IMR-90 (cell line): ENCODE measurements around the gene ADAMTSL5.

Experiments used
- BHLHE40 ChIP-seq: fragments of 150-350 bp; IDR thresholded peaks from 2 replicates; pipeline ENCODE4 v1.6.1; 2016; ENCODE audit warnings: mild to moderate bottlenecking, low read depth, low read length
- CEBPB ChIP-seq: IDR thresholded peaks from 2 replicates; pipeline ENCODE4 v1.6.1; 2012; ENCODE audit warnings: low read depth, low read length, improper control_type of control experiment
- CHD1 ChIP-seq: IDR thresholded peaks from 2 replicates; pipeline ENCODE4 v1.6.1; 2012; ENCODE audit warnings: low read depth, low read length, improper control_type of control experiment
- CTCF ChIP-seq: conservative IDR thresholded peaks from 2 replicates; pipeline ENCODE4 v1.5.1; 2012; ENCODE audit warnings: mild to moderate bottlenecking, low read depth, low read length, improper control_type of control experiment
- ELK1 ChIP-seq: fragments of 150-350 bp; IDR thresholded peaks from 2 replicates; pipeline ENCODE4 v1.6.1; 2016; ENCODE audit warnings: low read depth, mild to moderate bottlenecking, low read length, moderate library complexity, borderline replicate concordance
- MAFK ChIP-seq: IDR thresholded peaks from 2 replicates; pipeline ENCODE4 v1.6.1; 2012; ENCODE audit warnings: low read depth, low read length, improper control_type of control experiment
- MAZ ChIP-seq: IDR thresholded peaks from 2 replicates; pipeline ENCODE4 v1.6.1; 2012; ENCODE audit warnings: low read depth, mild to moderate bottlenecking, low read length, improper control_type of control experiment, moderate library complexity, borderline replicate concordance
- MXI1 ChIP-seq: IDR thresholded peaks from 2 replicates; pipeline ENCODE4 v1.6.1; 2012; ENCODE audit warnings: low read depth, mild to moderate bottlenecking, low read length, moderate library complexity, borderline replicate concordance
- NFE2L2 ChIP-seq: fragments of 150-350 bp; IDR thresholded peaks from 2 replicates; pipeline ENCODE4 v1.6.1; 2016; ENCODE audit warnings: low read depth, mild to moderate bottlenecking, low read length
- POLR2A ChIP-seq: IDR thresholded peaks from 2 replicates; pipeline ENCODE4 v1.6.1; 2012; ENCODE audit warnings: mild to moderate bottlenecking, low read depth, low read length
- RAD21 ChIP-seq: IDR thresholded peaks from 2 replicates; pipeline ENCODE4 v1.6.1; 2012; ENCODE audit warnings: low read length, improper control_type of control experiment
- RFX5 ChIP-seq: IDR thresholded peaks from 2 replicates; pipeline ENCODE4 v1.8.0; 2012; ENCODE audit warnings: low read depth, mild to moderate bottlenecking, low read length, moderate library complexity
- SMC3 ChIP-seq: fragments of 150-350 bp; IDR thresholded peaks from 2 replicates; pipeline ENCODE4 v1.6.1; 2016; ENCODE audit warnings: low read depth, mild to moderate bottlenecking, antibody characterized with exemption, low read length, moderate library complexity
- USF2 ChIP-seq: fragments of 150-350 bp; IDR thresholded peaks from 2 replicates; pipeline ENCODE4 v1.6.1; 2017; ENCODE audit warnings: mild to moderate bottlenecking, antibody characterized with exemption, low read length, low read depth

- TF ChIP-seq NFE2L2: no peak
- no peak for TF ChIP-seq CTCF
- no peak for TF ChIP-seq RFX5
- TF ChIP-seq POLR2A: no peak
- TF ChIP-seq USF2: no peak
- TF ChIP-seq MXI1: no peak
- 0 out of 2 replicates have a peak, but pooled peaks have one; percentile 29 for TF ChIP-seq BHLHE40
- no peak for TF ChIP-seq SMC3
- TF ChIP-seq RAD21: no peak
- TF ChIP-seq MAFK: no peak
- no peak for TF ChIP-seq CEBPB
- TF ChIP-seq ELK1: no peak
- TF ChIP-seq MAZ: no peak
- TF ChIP-seq CHD1: no peak
Measured at GRCh38 chr19:1457031-1457739, 55.6 kb downstream of the ADAMTSL5 start.
